ENCODE results near the gene SLC2A6. TPM values are rescaled to one million over a fixed set of nuclear protein-coding genes. Genes with fewer than 3 reads are reported as not detected.

Gene SLC2A6
- total RNA-seq, 2 donors from 2014 or later, result 4.3 to 5.2 TPM

DNA sequence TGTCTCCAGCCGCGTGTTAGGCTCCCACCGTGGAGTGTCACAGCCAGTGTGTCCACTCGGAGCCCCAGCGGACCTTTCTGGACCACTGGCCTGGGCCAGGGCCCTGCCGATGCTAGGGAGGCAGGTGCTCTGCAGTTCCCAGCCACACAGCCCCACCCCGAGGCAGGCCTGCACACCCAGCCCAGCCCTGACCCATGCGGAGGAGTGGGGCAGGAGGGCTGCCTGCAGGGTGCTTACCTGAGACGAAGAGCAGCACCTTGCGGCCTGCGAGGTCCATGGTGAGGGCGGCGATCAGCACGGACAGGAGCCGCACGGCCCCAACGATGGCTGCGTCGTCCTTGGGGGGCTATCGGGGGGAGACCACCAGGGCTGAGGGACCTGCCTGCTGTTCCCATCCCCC lies 5.2 kb downstream of the SLC2A6 start:
- H3K4me1 ChIP-seq, result peaks cover 0 to 11% of the 10 kb centered on the region in 2 donors
- TF ChIP-seq, protein P1, sequence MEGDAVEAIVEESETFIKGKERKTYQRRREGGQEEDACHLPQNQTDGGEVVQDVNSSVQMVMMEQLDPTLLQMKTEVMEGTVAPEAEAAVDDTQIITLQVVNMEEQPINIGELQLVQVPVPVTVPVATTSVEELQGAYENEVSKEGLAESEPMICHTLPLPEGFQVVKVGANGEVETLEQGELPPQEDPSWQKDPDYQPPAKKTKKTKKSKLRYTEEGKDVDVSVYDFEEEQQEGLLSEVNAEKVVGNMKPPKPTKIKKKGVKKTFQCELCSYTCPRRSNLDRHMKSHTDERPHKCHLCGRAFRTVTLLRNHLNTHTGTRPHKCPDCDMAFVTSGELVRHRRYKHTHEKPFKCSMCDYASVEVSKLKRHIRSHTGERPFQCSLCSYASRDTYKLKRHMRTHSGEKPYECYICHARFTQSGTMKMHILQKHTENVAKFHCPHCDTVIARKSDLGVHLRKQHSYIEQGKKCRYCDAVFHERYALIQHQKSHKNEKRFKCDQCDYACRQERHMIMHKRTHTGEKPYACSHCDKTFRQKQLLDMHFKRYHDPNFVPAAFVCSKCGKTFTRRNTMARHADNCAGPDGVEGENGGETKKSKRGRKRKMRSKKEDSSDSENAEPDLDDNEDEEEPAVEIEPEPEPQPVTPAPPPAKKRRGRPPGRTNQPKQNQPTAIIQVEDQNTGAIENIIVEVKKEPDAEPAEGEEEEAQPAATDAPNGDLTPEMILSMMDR (IDR thresholded peaks at IDR 0.05), result no peak
- H3K27ac ChIP-seq, result no peak overlapping the region
- no peaks in the 10 kb centered on the region for H3K9me3 ChIP-seq
- H3K4me3 ChIP-seq, result no peak overlapping the region
- peaks cover 9% of the 10 kb centered on the region for H3K36me3 ChIP-seq
- H3K27me3 ChIP-seq, result no peaks in the 10 kb centered on the region
- DNase-seq (ENCODE audit: low spot score), result no peak

- DNase-seq (ENCODE audit: low spot score), result no peak
- TF ChIP-seq, protein P1 (IDR thresholded peaks at IDR 0.05), result no peak
- Histone ChIP-seq H3K9me3 (no peaks in the 10 kb centered on the region), H3K36me3 (peaks cover 9% of the 10 kb centered on the region), H3K27me3 (no peaks in the 10 kb centered on the region), H3K4me3 (no peak overlapping the region), H3K27ac (no peak overlapping the region), H3K4me1 (peaks cover 0 to 2% of the 10 kb centered on the region in 2 donors)
Measured at GRCh38 chr9:133472753-133473378, 6.0 kb downstream of the SLC2A6 start.

DNA sequence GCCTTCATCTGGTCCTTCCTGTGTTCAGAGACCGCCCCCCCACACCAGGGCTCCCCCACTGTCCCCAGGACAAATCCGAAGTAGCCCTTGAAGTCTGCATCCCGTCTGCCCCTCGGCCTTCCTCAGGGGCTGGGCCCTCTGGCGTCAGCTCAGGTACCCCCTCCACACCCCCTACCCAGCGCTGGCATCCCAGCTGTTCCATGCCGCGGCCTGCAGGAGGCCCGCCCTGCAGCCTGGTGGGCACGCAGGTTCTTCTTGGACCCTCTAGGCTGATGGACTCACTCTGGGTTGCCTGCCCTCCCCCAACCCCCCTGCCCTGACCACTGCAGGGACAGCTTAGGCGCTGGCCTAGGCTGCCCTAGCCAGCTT lies 6.6 kb downstream of the SLC2A6 start:
- peaks cover 9% of the 10 kb centered on the region for H3K36me3 ChIP-seq
- no peak overlapping the region for H3K4me3 ChIP-seq
- H3K4me1 ChIP-seq, result no peaks in the 10 kb centered on the region
- TF ChIP-seq, protein P1 (IDR thresholded peaks at IDR 0.05), result no peak
- no peak for DNase-seq (ENCODE audit: low spot score)
- no peak overlapping the region for H3K27ac ChIP-seq
- H3K9me3 ChIP-seq, result no peaks in the 10 kb centered on the region
- H3K27me3 ChIP-seq, result no peaks in the 10 kb centered on the region

DNA sequence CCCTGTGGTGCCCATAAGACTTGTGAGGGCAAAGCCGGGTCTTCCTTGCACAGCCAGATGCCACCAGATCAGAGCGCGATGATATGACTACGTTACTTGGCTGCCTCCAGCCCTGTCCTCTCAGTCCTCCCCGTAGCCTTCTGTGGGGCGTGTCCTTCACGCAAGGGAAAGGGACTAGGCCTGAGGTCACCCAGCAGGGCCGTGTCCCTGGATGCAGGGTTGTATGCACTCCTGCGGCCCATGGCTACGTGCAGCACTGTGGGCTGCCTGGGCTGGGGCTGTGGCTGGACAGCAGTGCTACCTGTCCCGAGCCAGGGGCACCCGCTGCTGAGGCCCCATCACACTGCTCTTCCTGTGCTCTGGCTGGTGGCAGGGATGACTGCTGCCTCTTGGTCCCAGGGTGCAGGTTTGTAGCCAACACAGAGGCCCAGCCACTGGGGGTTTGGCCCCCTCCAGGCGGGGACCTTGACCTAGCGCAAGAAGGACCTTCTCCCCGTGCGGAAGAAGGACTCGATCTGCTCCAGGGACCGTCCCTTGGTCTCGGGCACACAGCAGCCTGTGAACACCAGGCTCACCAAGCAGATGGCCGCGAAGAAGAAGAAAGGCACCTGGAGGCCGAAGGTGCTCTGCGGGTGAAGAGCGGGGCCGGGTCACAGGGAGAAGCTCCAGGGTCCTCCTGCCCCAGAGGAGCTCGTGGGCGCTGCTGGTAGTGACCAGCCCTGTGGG lies 7.2 kb downstream of the SLC2A6 start:
- H3K4me1 ChIP-seq, result no peaks in the 10 kb centered on the region
- TF ChIP-seq, protein P1 (IDR thresholded peaks at IDR 0.05), result no peak
- no peak overlapping the region for H3K27ac ChIP-seq
- no peaks in the 10 kb centered on the region for H3K9me3 ChIP-seq
- H3K27me3 ChIP-seq, result no peaks in the 10 kb centered on the region
- H3K36me3 ChIP-seq, result peaks cover 9% of the 10 kb centered on the region
- no peak for DNase-seq (ENCODE audit: low spot score)
- H3K4me3 ChIP-seq, result no peak overlapping the region

- Histone ChIP-seq H3K4me3 (no peak overlapping the region), H3K27me3 (no peaks in the 10 kb centered on the region), H3K4me1 (no peaks in the 10 kb centered on the region), H3K36me3 (peaks cover 9% of the 10 kb centered on the region), H3K27ac (no peak overlapping the region), H3K9me3 (no peaks in the 10 kb centered on the region)
- DNase-seq (ENCODE audit: low spot score), result no peak
- TF ChIP-seq, protein P1 (IDR thresholded peaks at IDR 0.05), result no peak
Measured at GRCh38 chr9:133470988-133471387, 7.9 kb downstream of the SLC2A6 start.
